KMS-11 (cell line): ENCODE results near the gene AZIN2.
"Not testable (repeated sequence)": the region's sequence is repeated elsewhere in the genome, so short reads cannot be mapped to it uniquely, and the experiment has no call there.

Source experiments
- H2AFZ ChIP-seq: fragments of 200-600 bp; sonication (generic); 2 replicates; pipeline ENCODE4 v1.6.1; 2016; ENCODE audit warnings: antibody characterized with exemption, mixed run types, low read depth
- H3K27ac ChIP-seq: fragments of 200-600 bp; sonication (generic); 2 replicates; pipeline ENCODE4 v1.6.1; 2016; ENCODE audit warnings: mild to moderate bottlenecking, mixed run types
- H3K27me3 ChIP-seq: fragments of 200-600 bp; sonication (generic); 2 replicates; pipeline ENCODE4 v1.6.1; 2017; ENCODE audit warnings: mild to moderate bottlenecking, low read depth, mixed run types, moderate library complexity; ENCODE audit not compliant: insufficient read depth
- H3K36me3 ChIP-seq: fragments of 200-600 bp; sonication (generic); 2 replicates; pipeline ENCODE4 v1.6.1; 2017; ENCODE audit warnings: mild to moderate bottlenecking, mixed run types; ENCODE audit not compliant: insufficient read depth
- H3K4me1 ChIP-seq: fragments of 200-600 bp; sonication (generic); 2 replicates; pipeline ENCODE4 v1.6.1; 2016; ENCODE audit warnings: mild to moderate bottlenecking, low read depth, mixed run types; ENCODE audit not compliant: poor library complexity, severe bottlenecking
- H3K4me2 ChIP-seq: fragments of 200-600 bp; sonication (generic); 2 replicates; pipeline ENCODE4 v1.7.0; 2016; ENCODE audit warnings: mild to moderate bottlenecking, mixed run types
- H3K4me3 ChIP-seq: fragments of 200-600 bp; sonication (generic); IDR thresholded peaks from 2 replicates; pipeline ENCODE4 v1.6.1; 2017; ENCODE audit warnings: low read depth, low read length, mixed read lengths; ENCODE audit not compliant: insufficient read depth
- H3K79me2 ChIP-seq: fragments of 200-600 bp; sonication (generic); 2 replicates; pipeline ENCODE4 v1.6.1; 2016; ENCODE audit warnings: low read depth, mixed run types; ENCODE audit not compliant: insufficient read depth
- H3K9ac ChIP-seq: fragments of 200-600 bp; sonication (generic); 2 replicates; pipeline ENCODE4 v1.6.1; 2016; ENCODE audit warnings: mild to moderate bottlenecking, mixed run types
- H4K20me1 ChIP-seq: fragments of 200-600 bp; sonication (generic); 2 replicates; pipeline ENCODE4 v1.6.1; 2016; ENCODE audit warnings: mild to moderate bottlenecking, mixed run types; ENCODE audit not compliant: insufficient read depth
- CTCF ChIP-seq: fragments of 200-600 bp; sonication (generic); conservative IDR thresholded peaks from 2 replicates; pipeline ENCODE4 v1.6.1; 2017; ENCODE audit warnings: low read depth, mild to moderate bottlenecking, antibody characterized with exemption, low read length, moderate library complexity, mixed read lengths

Gene AZIN2

DNA sequence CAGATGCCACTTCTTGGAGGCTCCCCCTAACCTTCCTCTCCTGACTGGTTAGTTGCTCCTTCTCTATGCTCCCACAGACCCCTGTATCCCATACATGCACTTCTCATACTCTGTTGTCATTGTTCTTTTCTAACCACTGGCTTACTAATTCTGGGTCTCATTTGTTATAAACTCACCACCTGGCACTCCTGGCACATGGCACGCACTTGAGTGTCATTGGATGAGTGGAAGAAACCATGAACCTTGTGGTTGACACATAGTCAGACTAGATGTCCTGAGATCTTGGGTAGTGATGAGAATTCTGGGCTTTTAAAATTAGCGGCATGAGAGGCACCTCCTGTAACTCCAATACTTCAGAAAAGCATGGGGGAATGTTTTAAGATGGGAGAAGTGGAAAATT, 51.6 kb downstream of the AZIN2 start:
- Histone ChIP-seq H3K27me3 (no peaks in the 10 kb centered on the region), H3K36me3 (no peaks in the 10 kb centered on the region), H2AFZ (no peak overlapping the region), H3K27ac (no peak overlapping the region), H3K4me3 (no peak overlapping the region), H3K9ac (no peak overlapping the region), H4K20me1 (no peaks in the 10 kb centered on the region), H3K79me2 (0 out of 2 replicates have a peak, but pooled peaks cover 7% of the 10 kb centered on the region), H3K4me2 (no peak overlapping the region), H3K4me1 (peaks cover 7% of the 10 kb centered on the region)
- no peak for TF ChIP-seq CTCF

DNA sequence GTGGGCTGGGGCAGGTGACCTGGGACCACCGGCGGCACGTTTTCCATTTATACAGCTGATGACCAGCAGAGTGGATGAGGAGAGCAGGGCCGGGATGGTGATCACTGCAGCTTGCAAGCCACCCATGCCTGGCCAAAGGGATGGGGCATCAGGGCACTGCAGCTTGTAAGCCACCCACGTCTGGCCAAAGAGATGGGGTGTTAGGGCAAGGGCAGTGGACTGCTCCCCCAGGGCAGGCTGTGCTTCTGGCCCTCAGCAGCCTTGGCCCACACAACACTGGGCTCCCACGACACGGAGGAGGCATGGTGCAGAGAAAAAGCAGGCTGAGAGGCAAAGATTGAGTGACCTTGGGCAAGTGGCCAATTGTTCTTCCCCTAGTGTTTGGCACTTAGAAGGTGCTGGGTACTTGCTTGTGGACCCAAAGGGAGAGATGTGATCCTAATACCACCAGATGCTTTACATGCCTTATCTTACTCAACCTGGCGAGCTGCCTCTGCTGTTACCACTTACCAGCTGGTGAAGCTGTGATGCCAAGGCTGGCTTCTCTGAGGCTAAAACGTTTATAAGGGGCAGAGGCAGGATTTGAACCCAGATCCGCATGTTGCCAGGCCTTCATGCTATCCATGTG, 52.6 kb downstream of the AZIN2 start:
- Histone ChIP-seq H3K27me3 (no peaks in the 10 kb centered on the region), H3K36me3 (no peaks in the 10 kb centered on the region), H3K9ac (no peak overlapping the region), H2AFZ (no peak overlapping the region), H4K20me1 (no peaks in the 10 kb centered on the region), H3K4me1 (peaks cover 2% of the 10 kb centered on the region), H3K79me2 (0 out of 2 replicates have a peak, but pooled peaks cover 4% of the 10 kb centered on the region), H3K4me3 (no peak overlapping the region), H3K4me2 (no peak overlapping the region), H3K27ac (no peak overlapping the region)
- no peak for TF ChIP-seq CTCF

GRCh38 chr1:33136041-33136440, 55.1 kb downstream of the AZIN2 start:
- not testable (repeated sequence) for H3K9ac ChIP-seq, H3K79me2 ChIP-seq, H3K27me3 ChIP-seq, H2AFZ ChIP-seq, H3K4me3 ChIP-seq, H3K4me2 ChIP-seq, H3K27ac ChIP-seq, H4K20me1 ChIP-seq, H3K36me3 ChIP-seq, H3K4me1 ChIP-seq

GRCh38 chr1:33137800-33138199, 56.8 kb downstream of the AZIN2 start:
- Histone ChIP-seq H3K9ac (no peak overlapping the region), H2AFZ (no peak overlapping the region)

More at GRCh38 chr1:33137800-33138199, 56.8 kb downstream of the AZIN2 start:
- Histone ChIP-seq H3K4me3 (no peak overlapping the region), H3K27me3 (no peaks in the 10 kb centered on the region), H4K20me1 (no peaks in the 10 kb centered on the region), H3K4me2 (no peak overlapping the region), H3K27ac (no peak overlapping the region), H3K36me3 (no peaks in the 10 kb centered on the region), H3K79me2 (no peaks in the 10 kb centered on the region), H3K4me1 (no peaks in the 10 kb centered on the region)
- 0 out of 2 replicates have a peak, but pooled peaks have one; percentile 14 for TF ChIP-seq CTCF
